IPS DF 4.7 (cell line): ENCODE results near the gene KSR2.

Experiments used
- DNase-seq: peaks from one replicate; pipeline ENCODE4 v3.0.0-alpha.2; 2013; ENCODE audit warnings: low spot score; ENCODE audit errors: extremely low read depth

Gene KSR2

GRCh38 chr12:117641885-117642284 lies 326.9 kb downstream of the KSR2 start:
- DNase-seq, result no peak

DNA sequence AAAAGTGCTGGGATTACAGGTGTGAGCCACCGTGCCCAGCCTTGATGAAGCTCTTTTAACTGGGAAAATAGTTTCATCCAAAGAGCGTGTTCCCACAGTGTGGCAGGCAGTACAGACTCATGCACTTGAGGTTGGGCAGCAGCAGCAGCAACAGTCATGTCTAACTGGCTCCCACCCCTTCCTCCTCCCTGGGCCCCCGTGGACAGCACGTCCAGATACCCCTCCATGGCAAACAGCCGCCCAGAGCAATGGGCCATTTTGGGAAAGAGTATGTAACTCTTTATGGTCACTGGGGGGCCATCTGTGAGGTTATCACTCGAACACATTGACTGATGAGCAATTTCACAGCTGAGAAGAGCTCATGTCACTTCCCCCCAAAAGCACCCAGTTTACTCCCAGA lies 328.3 kb downstream of the KSR2 start:
- DNase-seq, result no peak

- no peak for DNase-seq
Observed at GRCh38 chr12:117629454-117629853, 339.3 kb downstream of the KSR2 start.

DNA sequence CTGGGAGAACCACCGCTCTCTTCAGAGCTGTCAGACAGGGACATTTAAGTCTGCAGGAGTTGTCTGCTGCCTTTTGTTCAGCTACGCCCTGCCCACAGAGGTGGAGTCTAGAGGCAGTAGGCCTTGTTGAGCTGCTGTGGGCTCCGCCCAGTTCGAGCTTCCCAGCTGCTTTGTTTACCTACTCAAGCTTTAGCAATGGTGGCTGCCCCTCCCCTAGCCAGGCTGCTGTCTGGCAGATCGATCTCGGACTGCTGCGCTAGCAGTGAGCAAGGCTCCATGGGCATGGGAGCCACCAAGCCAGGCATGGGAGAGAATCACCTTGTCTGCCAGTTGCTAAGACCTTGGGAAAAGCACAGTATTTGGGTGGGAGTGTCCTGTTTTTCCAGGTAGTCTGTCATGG lies 340.1 kb downstream of the KSR2 start:
- peak; percentile 16 for DNase-seq

GRCh38 chr12:117622741-117623140 lies 346.0 kb downstream of the KSR2 start:
- no peak for DNase-seq

DNA sequence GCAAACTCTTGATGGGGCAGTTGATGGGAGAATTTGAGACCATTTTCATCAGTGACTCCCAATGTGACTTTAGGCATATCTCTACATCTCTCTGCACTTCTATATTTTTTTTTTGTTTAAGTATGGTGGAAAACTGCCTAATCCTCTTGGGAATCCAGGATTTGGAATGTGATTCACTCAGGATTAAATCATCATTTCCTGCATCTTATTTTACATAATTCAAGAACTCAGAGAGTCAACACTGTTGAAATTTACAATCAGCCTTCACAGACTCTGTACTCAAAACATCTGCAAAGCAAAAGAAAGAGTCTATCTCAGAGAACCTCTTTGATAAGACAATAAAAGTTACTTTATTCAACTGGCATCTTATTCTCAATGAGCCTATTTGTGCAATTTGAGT lies 346.7 kb downstream of the KSR2 start:
- no peak for DNase-seq

- no peak for DNase-seq
Observed at GRCh38 chr12:117607778-117608177, 361.0 kb downstream of the KSR2 start.

- no peak for DNase-seq
Observed at GRCh38 chr12:117606945-117607344, 361.8 kb downstream of the KSR2 start.

- no peak for DNase-seq
Observed at GRCh38 chr12:117606024-117606423, 362.8 kb downstream of the KSR2 start.

GRCh38 chr12:117603316-117604113 lies 365.3 kb downstream of the KSR2 start:
- DNase-seq, result no peak

DNA sequence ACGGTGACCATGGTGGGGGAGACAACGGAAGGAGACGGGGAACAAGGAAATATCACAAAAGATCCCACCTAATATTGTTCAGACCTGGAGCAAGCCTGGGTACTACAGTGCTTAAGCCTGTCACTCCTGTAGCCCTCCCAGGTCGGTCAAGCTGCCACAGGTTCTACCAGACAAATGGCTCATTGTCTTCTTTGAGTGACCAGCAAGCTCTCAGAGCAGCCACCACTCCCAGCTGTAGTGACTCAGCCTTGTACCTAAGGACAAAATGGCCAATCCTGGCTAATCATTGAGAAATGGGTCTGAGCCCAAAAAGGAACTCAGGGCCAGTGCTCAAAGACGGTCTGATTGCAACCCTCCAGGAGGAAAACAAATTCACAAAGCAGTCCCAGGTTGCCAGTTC lies 368.9 kb downstream of the KSR2 start:
- no peak for DNase-seq

- no peak for DNase-seq
Observed at GRCh38 chr12:117596968-117597367, 371.8 kb downstream of the KSR2 start.

GRCh38 chr12:117595751-117596150 lies 373.0 kb downstream of the KSR2 start:
- DNase-seq, result no peak

- DNase-seq, result no peak
Observed at GRCh38 chr12:117594481-117594880, 374.3 kb downstream of the KSR2 start.

DNA sequence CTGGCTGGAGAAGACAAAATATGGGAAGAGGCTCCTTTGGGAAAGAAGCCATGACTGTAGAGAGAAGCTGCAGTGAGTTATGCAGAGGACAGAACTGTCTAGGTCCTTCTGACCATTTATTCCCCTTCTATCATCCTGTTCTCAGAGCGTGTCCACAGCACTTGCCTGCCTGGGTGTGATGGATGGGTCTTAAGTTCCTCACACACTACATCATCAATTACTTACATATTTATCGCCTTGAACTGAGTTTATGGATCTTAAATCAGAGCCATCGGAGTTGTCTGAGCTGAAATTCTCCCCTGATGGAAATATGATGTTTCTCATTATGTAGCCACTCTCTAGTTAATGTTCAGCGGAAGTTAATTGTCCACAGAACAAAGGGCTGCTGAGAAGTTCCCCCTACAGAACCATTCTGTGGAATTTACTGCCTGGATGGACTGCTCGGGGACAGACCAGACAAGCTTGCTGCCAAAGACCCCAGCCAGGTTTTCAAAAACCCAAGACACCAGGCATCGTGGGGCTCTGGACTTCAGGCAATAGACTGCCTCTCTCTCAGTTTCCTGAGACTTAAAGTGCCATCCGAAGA lies 374.9 kb downstream of the KSR2 start:
- no peak for DNase-seq

GRCh38 chr12:117592588-117593305 lies 376.0 kb downstream of the KSR2 start:
- no peak for DNase-seq

DNA sequence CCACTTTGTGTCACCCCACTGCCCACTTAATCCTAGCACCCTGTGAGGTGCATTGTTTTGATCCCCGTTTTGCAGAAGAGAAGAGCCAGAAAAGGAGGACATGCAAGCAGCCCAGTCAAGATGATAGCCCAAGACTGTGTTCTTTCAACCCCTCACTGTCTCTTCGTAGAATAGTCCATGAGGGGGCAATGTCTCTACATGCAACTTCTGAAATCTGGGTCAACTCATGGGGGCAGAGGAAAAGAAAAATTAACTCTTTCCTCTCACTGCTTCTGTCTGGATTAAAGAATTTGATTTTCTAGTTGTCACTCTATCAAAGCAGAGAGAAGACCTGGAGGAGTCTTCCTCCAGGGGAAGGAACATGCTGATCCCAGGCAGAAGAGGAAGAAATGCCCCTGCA lies 377.8 kb downstream of the KSR2 start:
- no peak for DNase-seq

DNA sequence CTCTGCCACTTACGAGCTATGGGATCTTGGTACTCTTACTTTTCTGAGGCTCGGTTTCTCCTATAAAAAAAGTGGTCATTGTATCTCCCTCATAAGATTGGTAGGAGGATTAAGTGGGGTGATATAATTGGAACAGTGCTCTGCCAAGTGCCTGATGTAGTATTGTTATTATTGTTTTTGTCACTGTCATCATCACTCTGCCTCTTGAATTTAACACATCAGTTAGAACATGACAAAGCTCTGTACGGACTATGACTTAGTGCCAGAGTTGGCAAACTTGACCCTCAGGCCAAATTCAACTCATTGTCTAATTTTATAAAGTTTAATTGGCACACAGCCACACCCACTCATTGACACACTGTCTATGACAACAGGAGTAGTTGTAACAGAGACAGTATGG lies 378.4 kb downstream of the KSR2 start:
- DNase-seq, result no peak

DNA sequence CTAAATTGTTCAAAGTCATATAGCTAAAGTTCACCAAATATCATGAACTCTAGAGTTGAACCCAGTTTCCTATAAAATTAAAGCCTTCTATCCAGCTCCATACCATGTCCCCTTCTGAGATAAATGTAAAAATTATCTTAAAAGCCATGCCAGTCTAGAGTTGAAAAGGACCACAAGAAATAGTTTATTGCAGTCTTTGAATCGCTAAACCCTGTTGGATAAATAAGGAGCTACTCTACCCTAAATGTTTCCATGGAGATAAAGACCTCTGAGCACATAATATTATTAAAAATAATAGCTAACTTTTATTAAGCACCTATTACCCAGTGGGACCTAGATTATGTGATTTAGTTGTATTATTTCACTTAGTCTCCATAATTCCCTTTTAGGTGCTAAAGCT lies 379.8 kb downstream of the KSR2 start:
- no peak for DNase-seq

DNA sequence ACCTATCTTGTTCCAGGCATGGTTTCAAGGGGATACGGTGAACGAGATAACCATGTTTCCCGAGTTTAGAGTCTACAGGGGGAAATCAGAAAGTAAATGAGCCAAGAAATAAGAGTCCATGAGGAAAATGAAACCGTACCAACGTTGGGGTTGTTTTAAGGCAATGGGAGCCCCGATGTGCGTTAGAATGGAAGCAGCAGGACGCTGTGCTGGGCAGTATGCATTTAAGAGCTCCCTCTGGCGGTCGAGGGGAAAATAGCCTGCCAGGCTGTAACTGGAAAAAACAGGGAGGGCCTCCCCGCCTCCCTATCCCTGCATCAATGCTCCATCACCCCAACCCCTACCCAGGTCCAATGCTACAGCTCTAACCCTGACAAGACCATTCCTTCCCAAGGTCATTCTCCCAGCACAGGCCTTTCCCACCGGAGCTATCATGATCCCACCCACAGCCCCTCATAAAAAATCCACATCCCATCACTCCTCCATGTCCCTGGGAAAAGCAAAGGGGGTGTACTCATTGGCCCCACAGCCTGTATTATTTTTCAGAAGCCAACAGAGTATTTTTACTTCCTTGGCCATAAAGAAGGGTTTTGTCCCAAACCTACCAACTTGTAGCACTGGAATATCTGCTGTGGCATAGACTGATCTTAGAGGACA lies 381.0 kb downstream of the KSR2 start:
- no peak for DNase-seq

DNA sequence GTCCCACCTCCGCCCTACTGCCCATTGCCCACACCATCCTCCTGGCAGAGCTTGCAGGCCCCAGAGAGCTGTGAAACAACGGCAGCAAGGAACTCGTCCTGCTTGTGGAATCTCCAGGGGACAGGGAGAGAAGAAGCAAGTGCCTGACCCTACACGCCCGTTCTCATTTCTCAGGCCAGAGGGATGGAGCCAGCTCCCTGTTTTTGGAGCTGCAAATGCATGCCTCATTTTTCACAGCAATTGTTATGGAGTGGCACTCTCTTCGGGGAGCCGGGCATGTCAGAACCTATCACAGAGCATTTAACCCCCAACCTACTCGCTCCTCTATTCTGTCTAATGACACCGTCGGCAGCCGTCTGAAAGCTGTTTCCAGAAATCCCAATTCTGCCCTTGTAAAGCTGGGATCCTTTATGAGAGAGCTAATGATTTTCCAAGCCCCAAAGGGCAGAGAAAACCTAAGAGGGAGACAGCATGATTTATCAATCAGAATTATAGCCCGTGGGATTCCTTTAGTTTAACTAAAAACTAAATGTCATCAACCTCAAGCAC lies 385.0 kb downstream of the KSR2 start:
- no peak for DNase-seq

DNA sequence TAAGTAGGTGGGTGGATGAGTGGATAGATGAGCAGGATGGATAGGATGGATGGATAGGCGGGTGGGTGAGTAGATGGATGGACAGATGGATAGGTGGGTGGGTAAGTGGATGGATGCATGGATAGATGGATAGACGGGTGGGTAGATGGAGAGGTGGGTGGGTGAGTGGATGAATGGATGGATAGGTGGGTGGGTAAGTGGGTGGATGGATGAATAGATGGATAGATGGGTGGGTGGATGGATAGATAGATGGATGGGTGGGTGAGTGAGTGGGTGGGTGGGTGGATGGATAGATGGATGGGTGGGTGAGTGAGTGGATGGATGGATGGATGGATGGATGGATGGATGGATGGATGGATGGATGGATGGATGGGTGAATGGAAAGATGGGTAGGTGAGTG lies 385.7 kb downstream of the KSR2 start:
- DNase-seq, result no peak
